GM12801 (cell line): ENCODE results near the gene KIAA0513.

Experiments used
- TF ChIP-seq, protein P1 (sequence below): IDR thresholded peaks from one replicate; pipeline ENCODE4 v1.5.1; 2011; ENCODE audit warnings: control low read depth; ENCODE audit not compliant: insufficient read length; ENCODE audit errors: extremely low read depth

Gene KIAA0513

GRCh38 chr16:85046931-85047866 lies 19.6 kb downstream of the KIAA0513 start:
- TF ChIP-seq, protein P1, sequence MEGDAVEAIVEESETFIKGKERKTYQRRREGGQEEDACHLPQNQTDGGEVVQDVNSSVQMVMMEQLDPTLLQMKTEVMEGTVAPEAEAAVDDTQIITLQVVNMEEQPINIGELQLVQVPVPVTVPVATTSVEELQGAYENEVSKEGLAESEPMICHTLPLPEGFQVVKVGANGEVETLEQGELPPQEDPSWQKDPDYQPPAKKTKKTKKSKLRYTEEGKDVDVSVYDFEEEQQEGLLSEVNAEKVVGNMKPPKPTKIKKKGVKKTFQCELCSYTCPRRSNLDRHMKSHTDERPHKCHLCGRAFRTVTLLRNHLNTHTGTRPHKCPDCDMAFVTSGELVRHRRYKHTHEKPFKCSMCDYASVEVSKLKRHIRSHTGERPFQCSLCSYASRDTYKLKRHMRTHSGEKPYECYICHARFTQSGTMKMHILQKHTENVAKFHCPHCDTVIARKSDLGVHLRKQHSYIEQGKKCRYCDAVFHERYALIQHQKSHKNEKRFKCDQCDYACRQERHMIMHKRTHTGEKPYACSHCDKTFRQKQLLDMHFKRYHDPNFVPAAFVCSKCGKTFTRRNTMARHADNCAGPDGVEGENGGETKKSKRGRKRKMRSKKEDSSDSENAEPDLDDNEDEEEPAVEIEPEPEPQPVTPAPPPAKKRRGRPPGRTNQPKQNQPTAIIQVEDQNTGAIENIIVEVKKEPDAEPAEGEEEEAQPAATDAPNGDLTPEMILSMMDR = no peak

DNA sequence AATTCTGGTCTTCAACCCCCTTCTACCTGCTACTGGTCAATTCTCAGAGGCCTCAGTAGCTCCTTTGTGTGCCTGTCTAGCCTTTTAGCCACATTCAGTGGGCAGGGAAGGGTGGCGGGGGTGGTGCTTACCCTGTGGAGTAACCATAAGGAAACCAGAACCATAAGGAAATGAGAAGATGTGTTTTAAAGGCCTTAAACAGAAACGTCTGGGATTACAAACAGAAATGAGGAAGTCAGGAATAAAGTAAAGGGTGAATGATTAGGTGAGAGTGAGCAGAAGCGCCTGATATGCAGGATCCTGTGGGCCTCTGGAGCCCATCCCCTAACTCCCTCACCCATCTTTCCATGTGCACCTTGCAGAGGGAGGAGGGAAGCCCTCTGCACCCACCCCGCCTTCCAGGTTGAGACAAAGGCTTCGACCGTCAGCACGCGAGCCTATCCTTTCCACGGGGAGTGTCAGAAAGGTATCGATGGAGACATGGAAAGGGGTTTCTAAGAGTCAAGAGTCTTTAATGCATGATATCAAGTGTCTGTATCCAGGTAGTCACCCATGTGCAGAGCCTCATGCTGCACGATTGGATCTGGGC lies 20.4 kb downstream of the KIAA0513 start:
- TF ChIP-seq, protein P1 = no peak

GRCh38 chr16:85048921-85049562 lies 21.4 kb downstream of the KIAA0513 start:
- TF ChIP-seq, protein P1 = no peak

DNA sequence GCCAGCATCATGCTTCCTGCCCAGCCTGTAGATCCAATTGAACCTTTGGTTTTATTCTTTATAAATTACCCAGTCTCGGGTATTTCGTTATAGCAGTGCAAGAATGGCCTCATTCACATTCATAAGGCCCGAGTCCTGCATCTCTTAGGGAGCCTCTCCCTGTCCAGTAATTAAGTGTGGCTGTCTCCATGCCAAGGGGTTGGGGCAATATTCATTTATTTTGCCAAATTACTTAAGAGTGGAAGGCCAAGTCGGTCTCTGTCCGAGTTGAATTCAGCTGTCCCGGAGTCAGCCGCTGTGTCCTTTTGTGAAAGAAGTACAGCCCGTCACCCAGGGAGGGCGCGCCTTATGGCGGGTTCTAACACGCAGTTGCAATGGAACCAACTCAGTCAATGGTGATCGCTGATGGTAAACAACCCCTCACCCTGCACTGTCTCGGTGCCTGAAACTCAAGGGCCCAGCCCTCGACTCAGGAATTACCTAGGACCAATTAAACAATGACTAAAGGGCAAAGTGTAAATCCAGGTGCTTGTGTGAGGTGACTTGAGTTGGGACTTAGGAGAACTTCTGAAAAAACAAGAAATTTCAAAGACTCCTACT lies 22.2 kb downstream of the KIAA0513 start:
- TF ChIP-seq, protein P1 = no peak

DNA sequence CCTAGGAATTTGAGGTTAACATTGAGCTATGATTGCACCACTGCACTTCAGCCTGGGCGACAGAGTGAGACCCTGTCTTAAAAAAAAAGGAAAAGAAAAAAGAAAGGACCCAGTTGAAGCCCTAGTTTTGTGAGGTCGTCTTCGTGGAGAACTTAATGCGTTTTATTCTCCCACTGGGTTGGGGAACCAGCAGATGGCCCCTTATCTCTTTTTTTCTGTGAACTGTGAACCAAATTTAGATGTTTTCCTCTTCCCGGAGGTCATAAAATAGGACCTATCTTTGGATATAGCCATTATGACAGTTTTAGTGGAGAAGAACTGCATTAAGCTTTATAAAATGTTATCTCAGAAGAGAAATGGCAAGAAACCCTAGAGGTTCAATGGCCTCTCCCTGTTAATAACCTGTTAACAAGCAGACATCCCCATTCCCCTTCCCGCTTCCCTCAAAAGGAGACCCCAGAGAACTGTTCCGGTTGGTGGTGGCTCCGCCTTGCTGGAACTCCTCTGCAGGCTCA lies 23.5 kb downstream of the KIAA0513 start:
- TF ChIP-seq, protein P1 = no peak

DNA sequence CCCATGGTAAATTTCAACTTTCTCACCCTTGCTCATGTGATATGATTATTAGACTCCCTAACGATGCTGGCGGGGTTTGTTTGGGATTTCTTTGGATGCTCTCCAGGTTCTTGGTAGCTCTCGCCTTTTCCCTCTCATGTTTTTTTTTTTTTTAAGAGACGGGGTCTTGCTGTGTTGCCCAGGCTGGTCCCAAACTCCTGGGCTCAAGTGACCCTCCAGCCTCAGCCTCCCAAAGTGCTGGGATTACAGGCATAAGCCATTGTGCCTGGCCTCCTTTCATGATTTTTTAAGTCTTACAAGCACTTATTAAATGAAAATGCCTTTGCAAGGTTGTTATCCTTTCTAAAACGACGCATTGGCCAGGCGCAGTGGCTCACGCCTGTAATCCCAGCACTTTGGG lies 24.1 kb downstream of the KIAA0513 start:
- TF ChIP-seq, protein P1 = no peak

DNA sequence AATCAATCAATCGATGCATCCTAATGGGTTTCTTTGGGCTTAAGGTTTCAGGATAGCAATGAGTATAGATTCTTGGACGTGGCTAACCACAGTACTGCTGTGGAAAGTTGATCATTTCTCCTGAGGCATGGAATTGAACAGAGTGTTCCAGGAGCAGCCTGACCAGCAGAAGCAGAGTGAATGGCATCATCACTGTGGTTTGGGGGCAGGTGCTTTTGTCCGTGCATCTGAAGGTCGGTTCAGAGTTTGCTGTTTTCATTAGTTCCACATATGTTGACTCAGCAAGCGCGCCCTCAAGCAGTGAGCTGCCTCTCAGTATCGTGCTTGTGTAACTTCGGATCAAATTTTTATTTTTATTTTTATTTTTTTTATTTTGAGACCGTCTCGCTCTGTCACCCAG lies 24.9 kb downstream of the KIAA0513 start:
- TF ChIP-seq, protein P1 = no peak
